A549 (cell line): Measurements from ENCODE around the gene ARHGEF38. TPM values are rescaled to one million over a fixed set of nuclear protein-coding genes. Genes with fewer than 3 reads are reported as not detected.

Experiments used
- ATAC-seq, 2 experiments: fragments of 200-7000 bp in 1 of 2; fragments of >200 bp in 1 of 2; cut with Nextera tagmentation in 1 of 2; cut with Tn5 transposase in 1 of 2; 3 replicates each; pipeline versions ENCODE4 v1.8.0 to v1.9.1; 2018 to 2020; ENCODE audit warnings: mild to moderate bottlenecking in 1 of 2, moderate library complexity in 1 of 2
- CTCF ChIA-PET: fragments of 300-600 bp; sonication (Branson Sonifier 250); formaldehyde crosslinking; extraction: SDS; loops from one replicate; lab custom pipeline; 2021; ENCODE audit warnings: antibody characterized with exemption, inconsistent platforms; lab: Yijun Ruan, JAX
- POLR2A ChIA-PET: fragments of 350-600 bp; formaldehyde crosslinking; extraction: SDS; loops from one replicate; lab custom pipeline; 2021; ENCODE audit warnings: antibody characterized with exemption, inconsistent platforms; lab: Yijun Ruan, JAX
- DNase-seq, 2 experiments: peaks; one replicate each; pipeline versions ENCODE4 v3.0.0 to v3.0.0-alpha.2; 2011 to 2016; ENCODE audit warnings: low read depth in 1 of 2, low spot score in 1 of 2
- FAIRE-seq: peaks from 2 replicates; lab custom pipeline; 2011; peaks lifted over from hg19 to GRCh38; lab: Jason Lieb, UNC
- H3K27ac ChIP-seq, 2 experiments: fragments of >200 bp; sonication (Bioruptor Twin); formaldehyde crosslinking; 3 replicates each; pipeline ENCODE4 v1.5.1; 2016 to 2017
- H3K4me1 ChIP-seq: fragments of >200 bp; sonication (Bioruptor Twin); formaldehyde crosslinking; 3 replicates; pipeline ENCODE4 v1.6.1; 2016
- H3K4me2 ChIP-seq: fragments of >200 bp; sonication (Bioruptor Twin); formaldehyde crosslinking; 3 replicates; pipeline ENCODE4 v1.6.1; 2016
- H3K4me3 ChIP-seq: fragments of >200 bp; sonication (Bioruptor Twin); formaldehyde crosslinking; 3 replicates; pipeline ENCODE4 v1.5.1; 2016
- H3K9me3 ChIP-seq: fragments of >200 bp; sonication (Bioruptor Twin); formaldehyde crosslinking; 3 replicates; pipeline ENCODE4 v1.6.1; 2016
- ATOH8 ChIP-seq: fragments of 250-450 bp; sonication (Bioruptor Pico); IDR thresholded peaks from 2 replicates; pipeline ENCODE4 v1.5.0; 2020; ENCODE audit warnings: low read depth, mild to moderate bottlenecking, moderate library complexity
- BHLHE40 ChIP-seq: IDR thresholded peaks from 2 replicates; pipeline ENCODE4 v1.6.1; 2012; ENCODE audit warnings: low read depth, low read length, inconsistent platforms
- CBX2 ChIP-seq: fragments of 200-600 bp; sonication (generic); IDR thresholded peaks from 2 replicates; pipeline ENCODE4 v1.6.1; 2016; ENCODE audit warnings: low read depth, mild to moderate bottlenecking, borderline replicate concordance
- CEBPB ChIP-seq, 2 experiments: fragments of >200 bp in 1 of 2; sonication (Bioruptor Twin) in 1 of 2; formaldehyde crosslinking in 1 of 2; IDR thresholded peaks; 2 replicates each; pipeline ENCODE4 v1.6.1; 2012 to 2016
- CHD2 ChIP-seq: fragments of 150-350 bp; IDR thresholded peaks from 2 replicates; pipeline ENCODE4 v1.6.1; 2014; ENCODE audit warnings: low read length; ENCODE audit not compliant: partially characterized antibody
- EHF ChIP-seq: fragments of 250-450 bp; sonication (Bioruptor Pico); IDR thresholded peaks from 2 replicates; pipeline ENCODE4 v1.5.0; 2020; ENCODE audit warnings: mild to moderate bottlenecking
- ESRRA ChIP-seq: fragments of 150-350 bp; IDR thresholded peaks from 2 replicates; pipeline ENCODE4 v1.6.1; 2014; ENCODE audit warnings: mild to moderate bottlenecking, low read length, borderline replicate concordance
- FOSB ChIP-seq: fragments of 250-450 bp; sonication (Bioruptor Pico); IDR thresholded peaks from 2 replicates; pipeline ENCODE4 v1.5.0; 2020; ENCODE audit warnings: mild to moderate bottlenecking, moderate library complexity
- HDAC2 ChIP-seq: fragments of 200-600 bp; sonication (generic); IDR thresholded peaks from 2 replicates; pipeline ENCODE4 v1.6.1; 2016
- HOXA7 ChIP-seq: fragments of 250-450 bp; sonication (Bioruptor Pico); IDR thresholded peaks from 2 replicates; pipeline ENCODE4 v1.5.0; 2020; ENCODE audit warnings: mild to moderate bottlenecking, moderate library complexity
- HOXB5 ChIP-seq: fragments of 250-450 bp; sonication (Bioruptor Pico); IDR thresholded peaks from 2 replicates; pipeline ENCODE4 v1.5.0; 2020; ENCODE audit warnings: mild to moderate bottlenecking, moderate library complexity
- JUNB ChIP-seq: fragments of >200 bp; sonication (Bioruptor Twin); formaldehyde crosslinking; IDR thresholded peaks from 2 replicates; pipeline ENCODE4 v1.6.1; 2016
- NPAS2 ChIP-seq: fragments of 250-450 bp; sonication (Bioruptor Pico); IDR thresholded peaks from 2 replicates; pipeline ENCODE4 v1.8.0; 2022; ENCODE audit warnings: mild to moderate bottlenecking, moderate library complexity, borderline replicate concordance
- NR3C1 ChIP-seq: fragments of >200 bp; sonication (Bioruptor Twin); formaldehyde crosslinking; IDR thresholded peaks from 3 replicates; pipeline ENCODE4 v1.6.1; 2017
- RNF2 ChIP-seq: fragments of 200-600 bp; sonication (generic); IDR thresholded peaks from 2 replicates; pipeline ENCODE4 v1.6.1; 2016; ENCODE audit warnings: low read depth, mild to moderate bottlenecking, antibody characterized with exemption, moderate library complexity, borderline replicate concordance
- USF2 ChIP-seq: fragments of 450-650 bp; IDR thresholded peaks from 2 replicates; pipeline ENCODE4 v1.6.1; 2014; ENCODE audit warnings: antibody characterized with exemption
- ZNF302 ChIP-seq: fragments of 250-450 bp; sonication (Bioruptor Pico); IDR thresholded peaks from 2 replicates; pipeline ENCODE4 v1.9.0; 2021; ENCODE audit warnings: inconsistent platforms, mild to moderate bottlenecking, moderate library complexity
- ZSCAN20 ChIP-seq: fragments of 250-450 bp; sonication (Bioruptor Pico); IDR thresholded peaks from 2 replicates; pipeline ENCODE4 v1.8.0; 2022; ENCODE audit warnings: mild to moderate bottlenecking, moderate library complexity
- WGBS: methylation state at CpG from one replicate; pipeline ENCODE4 v1.1.6; 2017; ENCODE audit errors: missing lambda C conversion rate; 5-methylcytosine and 5-hydroxymethylcytosine counted together
- polyA plus RNA-seq, 4 experiments: library from polyadenylated mRNA; depleted of rRNA in 3 of 4; stranded (reverse); fragments of >200 nt; fragmentation: RNase III in 1 of 4; extraction: RNeasy Plus Mini Kit Qiagen cat#74134 plus additional on column Dnase treatment in 1 of 4; gene quantifications; 2 replicates in 3 of 4; 3 replicates in 1 of 4; pipeline ENCODE4 v1.2.3, GENCODE V29; 2011 to 2017
- TF ChIP-seq, protein P1 (sequence below): IDR thresholded peaks from 2 replicates; pipeline ENCODE4 v1.6.1; 2012; ENCODE audit warnings: low read depth, borderline replicate concordance

The ARHGEF38 gene
- polyA plus RNA-seq, 2 of the 4 experiments (the other 2 are of a cell fraction), result 0.05 TPM; not detected in 1

GRCh38 chr4:105596684-105597083 lies 44.3 kb downstream of the ARHGEF38 start:
- POLR2A ChIA-PET, result no interaction called here
- ATAC-seq, result peak in 1 of 2 experiments; percentile 40; a peak in 1 of 6 replicates

DNA sequence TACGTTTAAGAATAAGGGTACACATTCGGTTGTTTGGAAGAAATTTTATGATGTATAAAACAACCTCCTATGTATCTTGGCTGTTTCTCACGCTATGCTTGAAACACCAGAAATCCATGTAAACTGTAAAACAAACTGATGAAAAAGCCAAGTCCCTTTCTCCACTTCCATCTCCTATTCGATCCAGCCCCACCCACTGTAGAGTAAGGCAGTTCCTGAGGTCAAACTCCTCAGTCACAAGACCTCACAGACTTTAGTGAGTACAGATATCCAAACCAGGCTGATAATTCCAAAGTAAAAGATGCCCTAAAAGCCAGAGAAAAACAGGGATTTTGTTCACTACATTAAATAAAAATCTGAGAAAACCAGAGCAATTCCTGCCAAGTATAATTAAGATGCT lies 45.6 kb downstream of the ARHGEF38 start:
- CTCF ChIA-PET, result no interaction called here
- no peak for DNase-seq
- 44% methylated on average over 4 of the region's 4 CpGs for WGBS
- FAIRE-seq, result no peak
- ATAC-seq, result no peak
- POLR2A ChIA-PET, result no interaction called here
- peak overlapping the region in 1 of 2 experiments; percentile 22; a peak in 2 of 6 replicates for H3K27ac ChIP-seq
- peak overlapping the region; percentile 48; the same call in 2 of the 3 replicates for H3K4me2 ChIP-seq
- TF ChIP-seq CEBPB (IDR thresholded peaks at IDR 0.05) (no peak), CHD2 (no peak), ATOH8 (CRISPR knock-in tag) (no peak), USF2 (no peak), ESRRA (no peak), ZNF302 (no peak), EHF (CRISPR knock-in tag) (no peak), HOXA7 (CRISPR knock-in tag) (no peak), RNF2 (no peak), FOSB (CRISPR knock-in tag) (no peak)
- TF ChIP-seq, all 56 proteins: peak for 0
- Histone ChIP-seq H3K4me1 (peaks cover 35% of the 10 kb centered on the region; the same call in 2 of the 3 replicates), H3K4me3 (no peak overlapping the region), H3K9me3 (no peaks in the 10 kb centered on the region)

More at GRCh38 chr4:105596684-105597083, 44.3 kb downstream of the ARHGEF38 start:
- no peak overlapping the region; a peak in 1 of 6 replicates for H3K27ac ChIP-seq
- H3K4me3 ChIP-seq, result no peak overlapping the region
- FAIRE-seq (no peak), DNase-seq (no peak)
- H3K9me3 ChIP-seq, result no peaks in the 10 kb centered on the region
- CTCF ChIA-PET, result interaction anchor here (0.8 kb wide), 1 partner anchor 11 kb away, joined by 3 read pairs; no protein-coding TSS in a partner anchor
- no peak overlapping the region for H3K4me2 ChIP-seq
- TF ChIP-seq BHLHE40, result no peak
- TF ChIP-seq CEBPB (IDR thresholded peaks at IDR 0.05), result no peak
- TF ChIP-seq, protein P1, sequence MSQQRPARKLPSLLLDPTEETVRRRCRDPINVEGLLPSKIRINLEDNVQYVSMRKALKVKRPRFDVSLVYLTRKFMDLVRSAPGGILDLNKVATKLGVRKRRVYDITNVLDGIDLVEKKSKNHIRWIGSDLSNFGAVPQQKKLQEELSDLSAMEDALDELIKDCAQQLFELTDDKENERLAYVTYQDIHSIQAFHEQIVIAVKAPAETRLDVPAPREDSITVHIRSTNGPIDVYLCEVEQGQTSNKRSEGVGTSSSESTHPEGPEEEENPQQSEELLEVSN, result no peak
- TF ChIP-seq HOXB5 (CRISPR knock-in tag), result no peak
- no peak for TF ChIP-seq NR3C1
- TF ChIP-seq NPAS2 (CRISPR knock-in tag), result no peak
- TF ChIP-seq ZSCAN20 (CRISPR knock-in tag), result no peak
- no peak for TF ChIP-seq CBX2
- TF ChIP-seq HDAC2, result no peak
- peaks cover 35% of the 10 kb centered on the region; the same call in 2 of the 3 replicates for H3K4me1 ChIP-seq
- 84% methylated on average over 6 of the region's 6 CpGs for WGBS

GRCh38 chr4:105598787-105599186 lies 46.4 kb downstream of the ARHGEF38 start:
- no peak overlapping the region for H3K4me3 ChIP-seq
- WGBS, result 3% methylated on average over 1 of the region's 1 CpG
- CTCF ChIA-PET, result no interaction called here
- H3K4me2 ChIP-seq, result peak overlapping the region; percentile 48; the same call in 2 of the 3 replicates
- no peak overlapping the region; a peak in 1 of 6 replicates for H3K27ac ChIP-seq
- peaks cover 34% of the 10 kb centered on the region; the same call in 2 of the 3 replicates for H3K4me1 ChIP-seq
- FAIRE-seq, result no peak
- TF ChIP-seq JUNB, result 0 out of 2 replicates have a peak, but pooled peaks have one; percentile 20
- TF ChIP-seq EHF (CRISPR knock-in tag), result no peak
- no peak for TF ChIP-seq NR3C1
- POLR2A ChIA-PET, result no interaction called here
- no peaks in the 10 kb centered on the region for H3K9me3 ChIP-seq
- ATAC-seq, result peak in 1 of 2 experiments; percentile 56; a peak in 2 of 6 replicates
- peak in 1 of 2 experiments; percentile 18 for DNase-seq
